Stimulated activated CD4-positive, alpha-beta T cell treated with anti-CD3 and anti-CD28 coated beads, Interleukin-15, amount 100 ng/mL, for 48 hours (primary cell): ENCODE results near the gene ELF5.
A peak's percentile ranks its signal among the peaks of the same experiment; 100 is the strongest.

Experiments used
- DNase-seq, 2 donors: peaks; one replicate each; pipeline ENCODE4 v3.0.0-alpha.2; 2020; ENCODE audit warnings: low read depth in 2 of 2

Gene ELF5

DNA sequence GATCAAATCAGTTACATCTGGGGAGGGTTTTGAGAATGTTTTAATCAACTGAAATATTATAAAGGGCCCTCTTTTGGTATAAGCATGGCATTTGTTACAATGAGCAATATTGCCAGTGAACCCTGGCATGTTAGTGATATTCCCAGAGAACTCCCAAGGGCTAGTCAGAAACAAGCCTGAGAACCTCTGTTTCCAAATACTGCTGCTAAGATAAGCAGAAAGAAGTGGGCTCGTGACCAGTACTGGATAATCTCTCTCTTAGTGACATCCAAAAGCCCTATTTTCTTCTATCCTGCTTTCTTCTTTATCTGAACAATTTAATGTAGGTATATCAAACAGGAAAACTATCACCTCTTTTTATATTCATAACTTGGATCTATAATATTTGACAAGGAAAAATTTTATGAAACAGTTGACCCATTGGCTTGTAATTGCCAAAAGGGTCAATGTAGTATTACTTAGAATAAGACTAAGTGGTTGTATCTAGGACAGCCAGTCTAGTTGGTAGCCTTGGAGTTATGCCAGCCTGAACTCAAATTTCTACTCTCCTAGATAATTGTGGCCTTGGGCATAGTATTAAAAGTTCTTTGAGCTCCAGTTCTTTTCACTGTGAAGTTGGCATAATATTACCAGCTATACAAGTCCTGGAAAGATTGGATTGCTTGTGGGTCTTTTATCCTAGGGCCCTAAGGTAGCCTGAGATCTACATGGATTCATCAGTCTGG lies 59.1 kb downstream of the ELF5 start:
- no peak for DNase-seq

- DNase-seq, result no peak
These were observed 62.5 kb downstream of the ELF5 start for GRCh38 chr11:34451053-34451452.

- no peak for DNase-seq
These were observed 64.6 kb downstream of the ELF5 start for GRCh38 chr11:34449013-34449412.

DNA sequence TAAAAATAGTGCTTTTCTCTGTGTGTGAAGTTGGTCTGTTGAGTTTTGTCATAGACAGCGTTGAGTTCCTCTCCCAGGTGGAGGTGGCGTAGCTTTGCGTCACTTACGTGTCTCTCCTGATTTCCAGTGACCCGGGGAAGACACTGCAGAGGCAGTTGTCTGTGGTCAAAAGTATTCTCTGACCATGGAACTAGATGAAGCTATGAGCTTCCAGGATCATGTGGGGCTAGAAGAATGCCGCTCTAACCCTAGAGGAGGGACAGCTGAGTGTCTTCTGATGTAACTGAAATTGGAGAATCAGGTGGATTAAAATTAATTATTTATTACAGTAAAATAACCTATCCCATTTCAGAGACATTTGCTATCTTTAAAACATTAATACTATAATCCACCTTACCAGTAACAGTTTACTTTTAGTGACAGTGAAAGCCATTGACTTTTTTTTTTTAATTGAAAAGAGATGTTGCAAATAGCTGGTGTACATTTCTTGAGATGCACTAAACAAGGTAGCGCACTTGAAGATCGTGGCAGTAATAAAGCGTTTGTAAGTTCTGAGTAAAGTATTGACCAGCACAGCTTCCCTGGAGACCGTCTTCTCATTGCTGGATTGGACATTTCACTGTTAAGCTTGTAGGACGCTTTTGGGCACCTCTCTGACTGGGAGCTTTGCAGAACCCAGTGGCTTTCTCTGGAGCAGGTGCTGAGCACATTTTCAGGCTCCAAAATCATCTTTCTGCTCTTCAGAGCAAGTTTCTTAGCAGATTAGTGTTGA lies 65.2 kb downstream of the ELF5 start:
- DNase-seq, result no peak

DNA sequence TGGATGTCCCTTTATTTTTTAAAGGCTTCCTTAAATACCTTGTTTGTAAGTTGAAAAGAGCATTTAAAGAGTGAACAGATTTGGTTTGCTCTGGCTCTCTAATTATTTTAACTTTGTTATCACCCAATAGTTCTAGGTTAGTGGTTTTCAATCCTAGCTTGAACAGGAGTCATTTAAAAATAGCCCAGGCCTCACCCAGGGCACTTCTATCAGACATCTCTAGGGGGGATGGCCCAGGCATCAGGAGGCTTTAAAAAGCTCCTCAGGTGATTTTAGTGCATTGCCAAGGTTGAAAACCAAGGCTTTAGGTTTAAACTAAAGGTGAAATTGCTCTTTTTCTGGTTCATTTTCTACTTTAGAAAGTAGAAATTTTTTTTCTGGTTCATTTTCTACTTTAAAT lies 66.5 kb downstream of the ELF5 start:
- no peak for DNase-seq

DNA sequence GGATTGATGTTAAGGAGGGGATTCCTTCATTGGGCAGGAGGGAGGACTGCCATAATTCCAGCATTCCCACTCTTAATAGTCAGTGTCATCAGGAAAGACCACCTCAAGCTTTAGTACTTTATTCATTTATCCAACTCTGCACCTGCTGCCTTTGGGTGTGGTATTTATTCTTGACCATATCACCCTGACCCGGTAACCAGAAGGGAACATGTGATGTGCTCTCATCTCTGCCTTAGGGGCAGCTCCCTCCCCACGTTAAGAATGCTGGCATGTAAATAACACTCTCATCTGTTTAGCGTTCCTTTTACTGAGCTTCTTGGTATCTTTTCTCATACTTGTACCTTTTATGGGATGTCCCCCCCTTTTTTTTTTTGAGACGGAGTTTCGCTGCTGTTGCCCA lies 67.2 kb downstream of the ELF5 start:
- no peak for DNase-seq

DNA sequence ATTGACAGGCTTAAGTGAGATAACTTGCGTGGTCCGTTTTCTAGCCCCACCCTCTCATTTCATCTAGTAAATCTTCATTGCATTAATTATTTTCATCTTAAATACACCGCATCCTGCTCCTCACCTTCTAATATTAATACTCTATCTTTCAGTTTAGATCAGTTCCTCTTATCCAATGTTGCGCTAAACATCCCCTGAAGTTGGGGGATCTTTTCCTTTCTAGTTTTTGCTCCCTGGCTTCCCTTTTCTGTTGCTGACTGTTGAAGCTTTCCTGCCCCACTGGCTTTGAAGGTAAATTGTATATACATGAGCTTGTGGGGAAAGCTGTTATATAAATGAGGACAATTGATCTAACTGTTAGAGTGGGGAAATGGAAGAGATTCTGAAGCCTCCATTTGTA lies 67.6 kb downstream of the ELF5 start:
- no peak for DNase-seq

GRCh38 chr11:34444428-34444827 lies 69.2 kb downstream of the ELF5 start:
- no peak for DNase-seq

DNA sequence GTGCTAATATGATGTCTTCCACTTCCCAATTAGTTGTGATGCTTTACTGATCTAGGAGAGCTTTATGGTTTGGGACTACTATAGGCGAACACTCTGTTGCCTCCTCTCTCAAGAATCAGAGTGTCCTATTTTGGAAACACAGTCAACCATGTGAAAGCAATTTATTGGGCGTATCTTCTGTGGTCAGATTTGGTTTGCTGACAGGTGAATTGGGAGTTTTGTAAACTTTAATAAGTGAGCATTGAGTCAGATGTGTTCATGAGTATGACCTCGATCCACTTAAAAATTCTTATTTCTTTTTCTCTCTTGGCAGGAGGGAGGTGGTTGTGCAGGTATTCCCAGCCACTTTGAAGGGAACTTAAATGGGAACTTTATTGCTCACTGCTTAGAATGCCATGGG lies 70.5 kb downstream of the ELF5 start:
- DNase-seq, result no peak

DNA sequence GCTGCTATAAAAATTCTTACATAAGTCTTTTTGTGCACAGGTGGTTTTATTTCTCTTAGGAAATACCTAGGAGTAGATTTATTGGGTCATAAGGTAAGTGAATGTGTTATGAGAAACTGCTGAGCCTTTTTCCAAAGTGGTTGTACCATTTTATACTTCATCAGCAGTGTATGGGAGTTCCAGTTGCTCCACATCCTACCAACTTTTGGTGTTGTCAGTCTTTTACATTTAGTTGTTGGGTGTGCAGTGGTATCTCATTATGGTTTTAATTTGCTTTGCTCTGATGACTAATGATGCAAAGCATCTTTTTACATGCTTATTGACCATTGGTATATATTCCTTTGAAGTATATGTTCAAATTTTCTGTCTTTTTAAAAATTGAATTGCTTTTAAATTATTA lies 71.8 kb downstream of the ELF5 start:
- no peak for DNase-seq

DNA sequence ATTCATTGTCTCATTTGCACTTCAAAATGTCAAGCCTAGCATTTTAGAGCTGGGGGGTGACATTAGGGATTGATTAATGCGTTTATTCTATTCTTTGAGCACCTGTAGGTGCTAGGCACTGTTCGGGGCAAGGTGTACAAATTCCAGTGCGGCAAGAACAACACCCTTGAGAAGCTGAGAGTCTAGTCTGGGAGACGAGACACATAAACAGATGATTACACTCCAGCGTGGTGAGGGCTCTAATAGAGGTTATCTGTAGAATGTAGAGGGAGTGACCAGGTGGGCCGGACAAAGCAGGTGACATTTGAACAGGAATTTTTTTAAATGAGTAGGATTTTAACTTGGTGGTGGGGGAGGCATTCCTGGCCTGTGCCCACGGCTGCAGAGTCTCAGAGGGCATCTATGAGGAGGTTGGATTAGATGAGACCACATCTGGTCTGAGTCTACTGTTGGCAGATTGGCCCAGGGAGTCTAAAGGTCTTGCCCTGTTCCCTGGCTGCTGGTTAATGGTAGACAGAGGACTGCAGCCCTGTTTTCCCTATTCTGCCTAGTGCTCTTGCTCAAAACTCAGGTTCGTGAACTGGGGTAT lies 73.9 kb downstream of the ELF5 start:
- no peak for DNase-seq

DNA sequence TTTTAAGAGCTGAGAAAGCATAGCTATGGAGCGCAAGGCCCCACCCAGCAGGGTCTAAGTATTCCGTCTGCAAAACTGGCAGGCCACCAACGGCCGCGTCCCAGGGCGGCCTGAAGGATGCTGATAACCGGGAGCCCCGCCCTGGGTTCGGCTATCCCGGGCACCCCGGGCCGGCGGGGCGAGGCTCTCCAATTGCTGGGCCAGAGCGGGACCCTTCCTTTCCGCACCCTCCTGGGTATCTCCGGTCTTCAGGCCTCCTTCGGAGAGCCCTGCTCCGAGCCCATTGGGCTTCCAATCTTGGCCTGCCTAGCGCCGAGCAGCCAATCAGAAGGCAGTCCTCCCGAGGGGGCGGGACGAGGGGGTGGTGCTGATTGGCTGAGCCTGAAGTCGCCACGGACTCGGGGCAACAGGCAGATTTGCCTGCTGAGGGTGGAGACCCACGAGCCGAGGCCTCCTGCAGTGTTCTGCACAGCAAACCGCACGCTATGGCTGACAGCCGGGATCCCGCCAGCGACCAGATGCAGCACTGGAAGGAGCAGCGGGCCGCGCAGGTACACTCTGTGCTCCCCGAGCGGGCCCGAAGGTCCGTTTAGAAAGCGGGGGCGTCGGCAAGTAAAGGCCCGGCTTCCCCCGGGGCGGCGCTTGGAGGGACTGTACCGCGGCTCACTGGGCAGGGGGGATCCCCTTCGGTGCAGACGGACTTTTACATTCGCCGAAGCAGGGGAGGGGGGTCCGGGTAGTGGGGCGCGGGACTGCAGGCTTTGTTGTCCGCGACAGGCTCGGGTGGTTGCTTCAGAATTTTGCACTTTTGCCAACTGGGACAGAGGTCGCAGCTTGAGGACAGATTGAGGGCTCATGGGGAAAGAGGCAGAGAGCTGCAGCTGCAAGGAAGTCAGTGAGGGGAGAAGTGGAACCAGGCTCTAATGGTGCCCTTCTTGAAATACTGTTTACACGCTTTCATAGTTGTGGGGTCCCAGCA lies 74.8 kb downstream of the ELF5 start, which contains the start of gene CAT:
TSS of gene CAT (plus strand) at position 406 of the 979 bp plus-strand sequence. CDS start at position 486, 80 bp downstream.
- peak; percentile 95 to 99 for DNase-seq

- DNase-seq, result no peak
These were observed 76.1 kb downstream of the ELF5 start for GRCh38 chr11:34437224-34438125.

GRCh38 chr11:34433899-34434298 lies 79.7 kb downstream of the ELF5 start:
- DNase-seq, result no peak

GRCh38 chr11:34432822-34433221 lies 80.8 kb downstream of the ELF5 start:
- no peak for DNase-seq

GRCh38 chr11:34431979-34432378 lies 81.6 kb downstream of the ELF5 start:
- no peak for DNase-seq
